ENCODE results near the gene IPCEF1. TPM values are rescaled to one million over a fixed set of nuclear protein-coding genes. Genes with fewer than 3 reads are reported as not detected.

IPCEF1 gene
- total RNA-seq, 1 experiment from 2014 or later = 0.48 TPM

DNA sequence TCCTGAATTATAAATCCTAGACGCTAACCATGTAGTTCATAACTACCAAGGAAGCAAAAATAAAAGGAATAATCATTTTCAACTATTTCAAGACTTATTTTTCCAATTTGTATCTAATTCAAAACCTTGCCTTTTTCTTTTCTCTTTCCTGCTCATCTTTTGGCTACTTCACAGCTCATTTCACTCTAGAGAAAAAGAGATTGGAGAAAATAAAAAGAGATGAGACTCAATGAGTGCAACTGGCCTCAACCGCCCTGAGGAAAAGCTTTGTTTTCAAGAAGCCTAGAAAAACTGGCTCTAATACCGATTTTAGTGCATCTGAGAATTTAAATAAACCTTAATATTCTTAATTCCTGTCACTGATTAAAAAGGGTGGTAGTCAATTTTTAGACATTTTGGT lies 36.4 kb downstream of the IPCEF1 start:
- TF ChIP-seq CTCF (conservative IDR thresholded peaks at IDR 0.05) = no peak
- Histone ChIP-seq H2BK12ac (ENCODE audit: insufficient read length, low read depth, low read length) (no peak overlapping the region), H3K9me3 (ENCODE audit: control insufficient read depth, low read depth, low read length) (no peaks in the 10 kb centered on the region), H2BK5ac (ENCODE audit: insufficient read length, low read length) (no peak overlapping the region), H2AK5ac (ENCODE audit: insufficient read length, low read length) (no peak overlapping the region), H3K79me2 (ENCODE audit: insufficient read depth, low read length) (no peaks in the 10 kb centered on the region), H3K9ac (ENCODE audit: extremely low read depth, insufficient read length, low read length) (no peak overlapping the region), H3K4me1 (ENCODE audit: insufficient read depth, low read length) (no peaks in the 10 kb centered on the region), H3K4ac (ENCODE audit: low read depth, low read length) (no peak overlapping the region), H2AFZ (ENCODE audit: low read length) (no peak overlapping the region), H3K4me2 (ENCODE audit: insufficient read depth, insufficient read length, low read length) (no peak overlapping the region), H3K27me3 (ENCODE audit: insufficient read depth, low read length) (no peaks in the 10 kb centered on the region), H2BK20ac (ENCODE audit: low read depth, low read length, poor library complexity, severe bottlenecking) (no peak overlapping the region), H4K91ac (ENCODE audit: insufficient read length, low read depth, low read length) (no peak overlapping the region), H2BK15ac (ENCODE audit: low read depth, low read length) (no peak overlapping the region), H4K5ac (ENCODE audit: insufficient read length, low read depth, low read length) (no peak overlapping the region), H3K18ac (ENCODE audit: insufficient read length, low read depth, low read length) (no peak overlapping the region), H3K27ac (ENCODE audit: insufficient read length, low read depth, low read length) (no peak overlapping the region), H2BK120ac (ENCODE audit: low read depth, low read length, poor library complexity, severe bottlenecking) (no peak overlapping the region), H3K56ac (ENCODE audit: insufficient read length, low read depth, low read length) (no peak overlapping the region), H3K14ac (ENCODE audit: insufficient read depth, low read length) (no peak overlapping the region), H3K23me2 (ENCODE audit: insufficient read length, low read depth, low read length, poor library complexity, severe bottlenecking) (no peaks in the 10 kb centered on the region), H4K8ac (replicated peaks; ENCODE audit: insufficient read length, low read depth, low read length) (no peak overlapping the region), H4K20me1 (ENCODE audit: control insufficient read depth, insufficient read depth, insufficient read length) (no peaks in the 10 kb centered on the region), H3K23ac (ENCODE audit: insufficient read length, low read depth, low read length) (no peak overlapping the region), H3K79me1 (ENCODE audit: insufficient read depth, low read depth, low read length, poor library complexity, severe bottlenecking) (no peaks in the 10 kb centered on the region), H3T11ph (ENCODE audit: low read length) (no peak overlapping the region)
- DNase-seq = no peak
- H3K27ac Mint-ChIP-seq = no peak overlapping the region
- no peaks in the 10 kb centered on the region for H3K9me3 Mint-ChIP-seq
- no peak overlapping the region for H3K4me3 Mint-ChIP-seq
- WGBS (ENCODE audit: extremely low coverage, insufficient read length, low lambda C conversion rate) = no CpG with 5 or more reads among the region's 3 CpGs
- H3K36me3 Mint-ChIP-seq (ENCODE audit: insufficient read depth in 1 of 3, low read depth in 3 of 3) = no peaks in the 10 kb centered on the region
- H3K27me3 Mint-ChIP-seq (ENCODE audit: low read depth) = no peaks in the 10 kb centered on the region
- no peaks in the 10 kb centered on the region for H3K4me1 Mint-ChIP-seq

Measured in H9 (cell line).